DMS 273 (cell line): ENCODE measurements around the gene AK2.
"Not testable (repeated sequence)": the region's sequence is repeated elsewhere in the genome, so short reads cannot be mapped to it uniquely, and the experiment has no call there.

Experiments
- DNase-seq: peaks from one replicate; lab custom pipeline; 2025; ENCODE audit not compliant: unreplicated experiment; lab: John Stamatoyannopoulos, UW

Gene AK2

DNA sequence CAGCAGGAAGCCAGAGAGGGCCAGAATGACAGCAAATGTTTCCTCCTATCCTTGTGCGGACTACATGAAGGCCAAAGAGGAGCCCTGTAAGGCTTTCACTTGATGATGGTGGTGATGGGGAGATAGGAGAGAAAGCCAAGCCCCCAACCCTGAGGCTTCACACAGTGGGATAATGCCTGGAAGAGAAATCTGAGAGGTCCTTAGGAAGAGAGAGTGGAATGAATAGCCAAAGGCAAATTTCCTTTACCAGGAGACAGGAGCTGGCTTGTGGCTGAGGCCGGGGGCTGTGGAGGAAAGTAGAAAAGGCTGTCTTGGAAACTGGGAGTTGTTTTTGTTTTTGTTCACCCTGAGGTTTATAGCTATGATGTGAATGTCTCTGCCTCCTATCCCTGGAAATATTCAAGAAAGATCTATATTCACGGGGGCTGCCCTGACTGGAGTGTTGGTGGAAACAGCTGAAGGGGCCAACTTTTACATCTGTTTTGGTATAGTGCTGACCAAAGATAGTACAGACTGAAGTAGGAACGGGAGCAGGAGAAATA, 59.1 kb downstream of the AK2 start:
- no peak for DNase-seq

DNA sequence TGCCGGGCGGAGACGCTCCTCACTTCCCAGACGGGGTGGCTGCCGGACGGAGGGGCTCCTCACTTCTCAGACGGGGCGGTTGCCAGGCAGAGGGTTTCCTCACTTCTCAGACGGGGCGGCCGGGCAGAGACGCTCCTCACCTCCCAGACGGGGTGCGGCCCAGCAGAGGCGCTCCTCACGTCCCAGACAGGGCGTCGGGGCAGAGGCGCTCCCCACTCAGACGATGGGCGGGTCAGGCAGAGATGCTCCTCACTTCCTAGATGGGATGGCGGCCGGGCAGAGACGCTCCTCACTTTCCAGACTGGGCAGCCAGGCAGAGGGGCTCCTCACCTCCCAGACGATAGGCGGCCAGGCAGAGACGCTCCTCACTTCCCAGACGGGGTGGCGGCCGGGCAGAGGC, 61.6 kb downstream of the AK2 start:
- not testable (repeated sequence) for DNase-seq

DNA sequence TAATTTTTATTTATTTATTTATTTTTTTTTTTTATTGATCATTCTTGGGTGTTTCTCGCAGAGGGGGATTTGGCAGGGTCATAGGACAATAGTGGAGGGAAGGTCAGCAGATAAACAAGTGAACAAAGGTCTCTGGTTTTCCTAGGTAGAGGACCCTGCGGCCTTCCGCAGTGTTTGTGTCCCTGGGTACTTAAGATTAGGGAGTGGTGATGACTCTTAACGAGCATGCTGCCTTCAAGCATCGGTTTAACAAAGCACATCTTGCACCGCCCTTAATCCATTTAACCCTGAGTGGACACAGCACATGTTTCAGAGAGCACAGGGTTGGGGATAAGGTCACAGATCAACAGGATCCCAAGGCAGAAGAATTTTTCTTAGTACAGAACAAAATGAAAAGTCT, 63.2 kb downstream of the AK2 start:
- not testable (repeated sequence) for DNase-seq

DNA sequence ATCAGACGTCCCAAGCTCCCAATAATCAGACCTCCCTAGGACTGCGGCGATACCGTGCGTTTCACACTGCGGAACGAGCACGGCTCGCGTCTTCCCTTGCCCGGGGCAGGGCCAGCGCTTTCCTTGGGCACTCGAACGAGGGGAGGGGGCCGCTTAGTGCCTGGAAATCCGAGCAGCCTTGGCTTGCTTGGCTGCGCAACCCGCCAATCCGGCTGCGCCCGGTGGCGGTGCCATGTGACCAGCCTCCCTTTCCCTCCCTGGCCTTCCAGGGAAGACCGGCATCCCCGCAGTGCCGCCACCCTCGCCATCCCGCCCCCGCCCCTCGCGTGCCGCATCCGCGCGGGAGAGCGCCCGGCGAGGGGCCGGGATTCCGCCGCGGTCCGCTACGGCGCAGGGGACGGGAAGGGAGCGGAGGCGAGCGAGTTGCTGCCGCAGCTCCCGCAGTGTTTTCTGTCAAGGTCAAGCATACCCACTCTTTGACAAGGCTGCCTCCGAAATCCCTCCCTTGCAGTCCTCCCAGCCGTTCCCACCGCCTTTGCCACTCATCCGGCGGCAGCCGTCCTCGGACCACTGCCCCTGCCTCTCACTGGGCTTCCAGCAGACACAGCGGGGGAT, 63.8 kb downstream of the AK2 start:
- DNase-seq = peak; percentile 88

DNA sequence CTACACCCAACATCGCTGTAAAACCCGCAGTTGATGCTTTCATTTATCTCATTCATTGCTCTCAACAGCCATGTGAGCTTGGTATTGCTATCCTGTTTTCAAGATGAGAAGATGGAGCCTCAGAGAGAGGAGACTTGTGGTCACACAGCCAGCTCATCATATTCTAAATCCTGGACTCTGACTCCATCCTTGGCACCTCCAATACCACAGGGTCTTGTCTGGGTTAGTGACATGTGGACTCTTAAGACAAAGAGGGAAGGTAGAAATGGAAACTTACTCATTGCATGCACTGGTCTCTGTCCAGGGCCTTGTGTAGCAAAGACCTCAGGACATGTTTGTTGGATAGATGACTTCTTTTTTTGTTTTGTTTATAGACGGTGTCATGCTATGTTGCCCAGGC, 65.1 kb downstream of the AK2 start:
- no peak for DNase-seq

DNA sequence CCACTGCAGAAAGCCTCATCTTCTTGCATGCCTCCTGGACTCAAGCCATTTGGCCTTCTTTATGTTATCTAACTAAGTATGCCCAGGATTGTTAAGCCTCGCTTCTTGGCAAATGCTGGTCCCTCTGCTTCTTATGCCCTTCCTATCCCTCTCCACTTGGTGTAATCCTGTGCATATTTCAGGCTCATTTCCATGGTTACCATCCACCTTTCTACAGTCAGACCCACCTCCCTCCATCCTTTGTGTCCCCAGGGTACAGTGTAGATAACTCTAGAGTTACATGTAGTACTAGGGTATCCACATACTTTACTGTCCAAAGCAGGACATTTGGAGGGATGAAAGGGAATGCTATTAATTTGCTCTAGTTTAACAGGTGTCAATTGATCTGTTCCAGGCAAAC, 65.5 kb downstream of the AK2 start:
- no peak for DNase-seq

DNA sequence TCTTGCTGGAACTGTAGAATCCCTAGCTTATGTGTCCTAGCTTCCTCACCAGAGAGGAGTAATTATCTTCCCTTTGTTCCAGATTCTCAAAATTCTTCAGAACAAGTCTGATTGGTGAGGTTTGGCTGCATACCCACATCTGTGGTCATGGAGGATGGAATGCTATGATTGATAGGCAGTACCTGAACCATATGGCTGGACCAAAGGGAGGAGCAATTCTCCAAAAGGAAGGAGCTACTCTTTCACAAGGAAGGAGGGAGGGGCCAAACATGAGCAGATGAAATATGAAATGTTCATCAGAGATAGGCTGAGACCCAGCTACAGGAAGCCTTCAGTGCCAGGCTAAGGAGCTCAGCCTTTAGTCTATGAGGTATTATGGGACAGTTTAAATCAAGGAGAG, 67.1 kb downstream of the AK2 start:
- DNase-seq = peak; percentile 25

DNA sequence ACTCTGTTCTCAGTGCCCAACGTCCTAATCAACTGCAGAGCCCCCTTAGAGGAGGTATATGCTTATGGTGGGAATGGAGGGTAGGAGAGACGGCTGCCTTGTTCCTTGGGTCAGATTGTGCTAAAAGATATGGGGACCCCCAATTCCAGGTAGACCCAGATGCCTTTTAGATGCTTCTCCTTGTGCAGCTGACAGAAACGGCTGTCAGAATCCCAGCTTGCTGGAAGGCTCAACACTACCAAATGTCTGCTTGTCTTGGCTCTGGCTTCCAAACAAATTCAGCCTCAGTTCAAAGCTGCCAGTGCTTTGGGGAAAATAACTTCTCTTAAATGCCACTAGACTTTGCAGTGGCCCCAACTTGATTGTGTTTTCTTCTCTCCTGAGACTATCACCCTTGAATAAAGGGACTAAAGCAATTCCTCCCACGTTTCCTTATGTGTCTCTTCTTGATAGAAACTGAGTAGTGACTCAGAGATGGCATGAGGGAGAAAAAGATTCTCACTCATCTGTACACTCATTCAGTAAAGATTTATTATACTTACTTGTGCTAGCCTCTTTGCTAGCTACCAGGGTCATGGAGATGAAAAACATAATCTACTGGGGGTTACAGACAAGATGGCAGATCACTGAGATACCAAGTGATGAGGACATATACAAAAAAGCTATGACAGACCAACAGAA, 68.7 kb downstream of the AK2 start:
- DNase-seq = no peak

DNA sequence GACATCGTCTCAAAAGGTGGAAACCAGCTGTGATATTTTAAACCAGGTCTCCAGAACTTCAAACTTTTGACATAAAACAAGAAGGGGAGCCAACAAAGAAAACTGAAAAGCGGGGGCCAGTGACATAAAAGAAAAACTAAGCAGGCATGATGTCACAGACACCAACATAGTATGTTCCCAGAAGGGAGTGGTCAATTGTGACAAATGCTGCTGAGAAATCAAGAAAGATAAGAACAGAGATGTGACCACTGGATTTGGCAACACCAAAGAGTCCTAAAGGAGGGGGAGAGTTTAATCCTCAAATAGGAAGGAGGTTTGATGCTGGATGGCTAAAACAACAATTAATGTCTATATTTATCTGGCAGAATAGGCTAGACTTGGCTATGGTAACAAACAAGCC, 69.8 kb downstream of the AK2 start:
- DNase-seq = no peak

DNA sequence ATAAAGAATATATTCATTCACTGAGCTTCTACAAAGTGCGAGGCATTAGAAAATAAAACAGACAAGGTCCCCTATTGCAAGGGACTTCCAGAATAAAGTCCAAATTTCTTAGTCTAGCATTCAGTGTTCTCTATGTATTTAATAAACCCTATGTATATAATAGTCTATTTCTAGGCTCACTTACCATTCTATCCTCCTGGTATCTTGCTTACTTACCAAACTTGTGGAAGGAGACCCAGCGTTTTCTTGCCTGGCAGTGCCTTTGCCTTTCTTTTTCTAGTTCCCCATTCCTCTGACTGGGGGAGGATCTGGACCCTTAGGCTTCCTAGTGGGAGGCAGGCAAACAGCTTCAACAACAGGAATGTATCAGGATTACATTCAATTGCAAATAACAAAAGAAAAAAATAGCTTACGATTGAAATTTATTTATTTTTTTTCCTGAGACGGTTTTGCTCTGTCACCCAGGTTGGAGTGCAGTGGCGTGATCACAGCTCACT, 71.4 kb downstream of the AK2 start:
- no peak for DNase-seq

DNA sequence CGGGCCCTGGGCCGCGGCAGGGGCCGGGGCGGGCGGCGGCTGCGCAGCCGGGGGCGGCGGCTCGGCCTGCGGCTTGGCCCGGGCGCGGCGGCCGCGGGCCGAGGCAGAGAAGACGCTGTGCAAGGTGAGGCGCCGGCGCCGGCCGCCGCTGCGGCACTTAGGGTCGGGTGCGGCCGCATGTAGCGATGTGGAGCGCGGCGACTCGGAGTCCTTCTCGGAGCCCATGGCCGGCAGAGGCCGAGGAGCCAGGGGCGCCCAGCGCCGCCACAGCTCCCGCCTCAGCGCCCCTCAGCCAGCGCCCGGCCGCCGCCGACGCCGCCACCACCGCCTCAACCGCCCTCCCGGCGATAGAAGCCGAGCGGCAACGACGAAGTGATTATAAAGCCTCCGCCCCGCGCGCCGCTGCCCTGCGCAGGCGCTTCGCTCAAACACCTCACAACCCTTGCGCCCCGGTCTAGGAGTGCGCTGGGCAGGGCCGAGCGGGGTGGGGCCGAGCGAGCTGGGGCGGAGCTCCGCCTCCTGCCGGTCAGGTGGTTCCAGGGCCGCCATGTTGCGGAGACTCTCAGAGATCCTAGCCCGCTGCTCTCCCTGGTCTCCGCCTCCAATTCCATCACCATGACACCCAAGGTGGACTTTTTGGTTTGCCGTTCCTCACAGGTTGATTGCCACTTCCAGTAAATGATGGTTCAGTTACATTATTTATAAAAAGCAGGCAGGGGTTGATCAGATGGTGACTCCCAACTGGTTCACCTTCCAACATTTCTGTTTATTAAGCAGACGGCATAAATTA, 72.0 kb downstream of the AK2 start, which contains the start of gene RNF19B:
Gene RNF19B (minus strand): TSS at position 349 of the 790 bp plus-strand sequence. CDS start 124 bp downstream, at position 225.
- peak; percentile 98 for DNase-seq

DNA sequence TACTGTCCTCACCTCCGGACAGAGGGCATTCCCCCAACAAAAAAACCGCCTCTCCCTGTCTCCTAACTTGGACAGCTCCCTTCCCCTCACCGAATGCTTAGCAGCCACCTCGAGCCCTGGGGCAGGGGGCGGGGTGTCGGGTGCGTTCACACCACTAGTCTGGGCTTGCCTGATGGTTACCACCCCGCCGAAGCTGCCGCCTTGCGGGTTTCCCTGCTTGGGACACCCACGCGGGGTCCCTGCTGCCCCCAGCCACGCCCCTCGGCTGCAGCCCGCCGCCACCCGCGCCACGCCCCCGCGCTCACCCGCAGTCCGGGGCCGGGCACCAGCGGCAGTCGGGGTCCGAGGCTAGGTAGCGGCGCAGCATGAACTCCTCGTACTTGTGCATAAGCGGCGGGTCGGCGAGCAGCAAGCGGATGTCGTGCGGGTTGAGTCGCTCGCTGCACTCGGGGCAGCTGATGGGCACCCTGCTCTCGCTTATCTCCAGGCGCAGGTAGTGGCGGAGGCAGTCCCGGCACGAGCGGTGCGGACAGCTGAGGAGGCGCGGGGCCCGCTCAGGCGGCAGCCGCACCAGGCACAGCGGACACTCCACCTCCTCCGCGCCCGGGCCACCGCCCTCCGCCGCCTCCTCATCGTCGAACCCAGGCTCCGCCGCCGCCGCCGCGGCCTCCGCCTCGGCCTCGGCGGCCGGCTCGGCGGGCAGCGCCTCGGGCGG, 72.8 kb downstream of the AK2 start:
- DNase-seq = peak; percentile 79

DNA sequence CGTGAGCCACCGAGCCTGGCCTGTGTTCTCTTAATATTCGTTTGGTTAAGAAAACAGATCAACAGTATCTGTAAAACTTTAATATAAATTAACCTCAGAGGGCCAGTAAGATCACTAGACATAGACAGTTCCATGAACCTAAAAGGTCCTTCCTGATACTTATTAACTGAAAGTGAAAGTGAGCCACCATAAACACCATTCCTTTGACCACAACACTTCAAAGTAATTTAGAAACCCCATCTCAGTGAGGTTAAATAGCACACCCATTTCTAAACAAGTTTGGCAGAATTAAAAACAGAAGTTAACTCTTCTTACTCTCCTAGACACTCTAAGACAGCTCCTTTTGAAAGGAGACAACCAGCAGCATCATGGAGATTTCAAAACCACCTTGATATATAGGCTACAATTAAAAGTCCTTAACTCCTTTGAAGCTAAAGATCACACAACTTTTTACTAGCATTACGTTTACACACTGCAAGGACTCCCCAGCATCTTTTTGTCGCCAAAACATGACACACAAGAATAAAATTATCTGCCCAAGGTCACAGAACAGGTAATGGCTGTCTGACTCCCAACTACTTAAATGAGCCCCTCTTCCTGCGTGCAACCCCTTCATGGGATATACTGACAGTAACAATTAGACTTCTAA, 74.3 kb downstream of the AK2 start:
- no peak for DNase-seq

DNA sequence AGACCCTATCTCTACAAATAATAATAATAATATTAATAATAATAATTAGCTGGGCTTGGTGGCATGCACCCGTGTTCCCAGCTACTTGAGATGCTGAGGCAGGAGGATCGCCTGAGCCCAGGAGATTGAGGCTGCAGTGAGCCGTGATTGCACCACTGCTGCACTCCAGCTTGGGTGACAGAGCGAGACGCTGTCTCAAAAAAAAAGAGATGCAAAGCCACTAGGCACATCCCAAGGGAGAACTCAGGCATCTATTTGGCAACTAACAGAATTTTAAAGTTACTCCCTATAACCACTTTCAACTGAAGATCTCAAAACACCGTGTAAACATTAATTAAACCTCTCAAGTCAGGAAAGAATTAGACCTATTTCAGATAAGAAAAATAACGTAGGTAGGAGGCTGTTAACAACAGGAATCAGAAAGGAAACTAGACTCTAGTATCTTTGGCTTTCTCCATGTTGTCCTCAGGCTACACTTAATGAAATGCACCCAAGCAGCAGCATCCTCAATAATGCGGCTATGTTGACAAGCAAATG, 75.8 kb downstream of the AK2 start:
- DNase-seq = no peak

DNA sequence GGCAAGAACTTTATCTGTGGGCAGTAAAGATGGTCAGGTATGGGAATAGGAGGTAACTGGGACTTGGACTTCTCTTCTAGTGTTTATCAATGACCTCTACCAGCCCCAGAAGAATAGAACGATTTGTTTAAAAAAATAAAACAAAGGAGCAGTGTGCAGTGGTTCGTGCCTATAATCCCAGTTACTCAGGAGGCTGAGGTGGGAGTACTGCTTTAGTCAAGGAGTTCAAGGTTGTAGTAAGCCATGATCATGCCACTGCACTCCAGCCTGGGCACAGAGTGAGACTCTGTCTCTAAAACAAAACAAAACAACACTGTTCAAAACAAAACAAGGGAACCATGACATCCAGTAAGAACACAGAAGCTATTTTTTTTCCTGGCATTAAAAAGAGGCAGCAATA, 76.3 kb downstream of the AK2 start:
- DNase-seq = no peak

DNA sequence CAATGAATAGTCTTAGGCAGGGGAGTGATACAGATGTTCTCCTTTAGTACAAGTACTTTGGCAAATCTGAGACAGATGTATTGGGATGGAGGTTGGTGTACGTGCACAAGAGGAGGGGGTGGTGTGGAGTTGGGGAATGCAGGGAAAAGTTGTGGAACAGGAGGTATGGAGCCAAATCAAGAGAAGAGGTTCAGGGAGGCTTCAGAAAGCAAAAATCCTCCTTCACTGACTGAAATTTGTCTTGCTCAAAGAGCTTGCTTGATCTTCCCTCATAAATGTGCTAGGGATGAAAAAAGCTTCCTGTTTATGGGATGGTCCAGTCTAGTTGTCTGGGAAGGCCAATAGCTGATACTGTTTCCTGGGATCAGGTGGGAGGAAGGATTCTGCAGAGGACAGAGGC, 77.9 kb downstream of the AK2 start:
- no peak for DNase-seq
